ENCODE measurements around the gene TBC1D4. TPM values are rescaled to one million over a fixed set of nuclear protein-coding genes. Genes with fewer than 3 reads are reported as not detected.

Gene TBC1D4
- total RNA-seq, 4 donors from 2014 or later, result 38.5 to 53.0 (median 44.1) TPM

GRCh38 chr13:75493156-75493555, 11.2 kb upstream of the TBC1D4 start:
- H3K4me3 ChIP-seq (ENCODE audit: low read depth, poor library complexity, severe bottlenecking), result no peak overlapping the region
- intact Hi-C loops (cut with DNase I; ENCODE audit: low total_unique reads), result no loop called here
- TF ChIP-seq POLR2A (IDR thresholded peaks at IDR 0.05) (no peak), CTCF (IDR thresholded peaks at IDR 0.05) (no peak)
- DNase-seq (ENCODE audit: low spot score in 2 of 2), result no peak

- 98 to 99% methylated on average over 5 of the region's 5 CpGs for WGBS, 2 donors
- intact Hi-C loops (cut with DNase I; ENCODE audit: low total_unique reads), result no loop called here
Measured at GRCh38 chr13:75492389-75492788, 10.4 kb upstream of the TBC1D4 start.

GRCh38 chr13:75491376-75491775, 9.4 kb upstream of the TBC1D4 start:
- DNase-seq (ENCODE audit: low spot score in 2 of 2), result no peak
- intact Hi-C loops (cut with DNase I; ENCODE audit: low total_unique reads), result no loop called here
- no peak for TF ChIP-seq POLR2A (IDR thresholded peaks at IDR 0.05)
- TF ChIP-seq CTCF (IDR thresholded peaks at IDR 0.05), result no peak
- 89 to 91% methylated on average over 2 of the region's 2 CpGs for WGBS, 2 donors
- H3K4me3 ChIP-seq (ENCODE audit: low read depth, poor library complexity, severe bottlenecking), result no peak overlapping the region

More at GRCh38 chr13:75492389-75492788, 10.4 kb upstream of the TBC1D4 start:
- no peak for DNase-seq (ENCODE audit: low spot score in 2 of 2)
- no peak for TF ChIP-seq CTCF (IDR thresholded peaks at IDR 0.05)
- no peak for TF ChIP-seq POLR2A (IDR thresholded peaks at IDR 0.05)
- H3K4me3 ChIP-seq (ENCODE audit: low read depth, poor library complexity, severe bottlenecking), result no peak overlapping the region

GRCh38 chr13:75489502-75490263, 7.7 kb upstream of the TBC1D4 start:
- TF ChIP-seq POLR2A (IDR thresholded peaks at IDR 0.05) (no peak), CTCF (IDR thresholded peaks at IDR 0.05) (no peak)
- H3K4me3 ChIP-seq (ENCODE audit: low read depth, poor library complexity, severe bottlenecking), result no peak overlapping the region
- WGBS, 2 donors, result 41 to 46% methylated on average over 10 of the region's 10 CpGs
- intact Hi-C loops (cut with DNase I; ENCODE audit: low total_unique reads), result no loop called here
- no peak for DNase-seq (ENCODE audit: low spot score in 2 of 2)

- no peak for DNase-seq (ENCODE audit: low spot score in 2 of 2)
- no peak overlapping the region for H3K4me3 ChIP-seq (ENCODE audit: low read depth, poor library complexity, severe bottlenecking)
- intact Hi-C loops (cut with DNase I; ENCODE audit: low total_unique reads), result no loop called here
- TF ChIP-seq CTCF (IDR thresholded peaks at IDR 0.05), result no peak
- no peak for TF ChIP-seq POLR2A (IDR thresholded peaks at IDR 0.05)
- WGBS, 2 donors, result 45 to 51% methylated on average over 5 of the region's 5 CpGs
Measured at GRCh38 chr13:75486146-75487062, 4.4 kb upstream of the TBC1D4 start.
